Activated naive CD4-positive, alpha-beta T cell treated with anti-CD3 and anti-CD28 coated beads for 36 hours (primary cell): ENCODE measurements around the gene KCNC4. TPM values are rescaled to one million over a fixed set of nuclear protein-coding genes. Genes with fewer than 3 reads are reported as not detected.

Experiments used
- CTCF ChIA-PET: fragments of 350-600 bp; sonication (Branson Sonifier 250); formaldehyde crosslinking; loops from one replicate; lab custom pipeline; 2021; ENCODE audit warnings: antibody characterized with exemption; lab: Charles Lee
- DNase-seq: peaks from one replicate; pipeline ENCODE4 v3.0.0-alpha.2; 2020
- H3K27ac Mint-ChIP-seq: one replicate; pipeline ENCODE4 v1.8.0; 2021; ENCODE audit warnings: mild to moderate bottlenecking, mixed read lengths
- H3K27me3 Mint-ChIP-seq: one replicate; pipeline ENCODE4 v1.8.0; 2021; ENCODE audit warnings: low read depth, mixed read lengths
- H3K36me3 Mint-ChIP-seq: one replicate; pipeline ENCODE4 v1.8.0; 2021; ENCODE audit warnings: low read depth, mixed read lengths
- H3K4me1 Mint-ChIP-seq: one replicate; pipeline ENCODE4 v1.8.0; 2021; ENCODE audit warnings: low read depth, mixed read lengths
- H3K4me3 Mint-ChIP-seq: one replicate; pipeline ENCODE4 v1.8.0; 2021; ENCODE audit warnings: mild to moderate bottlenecking, moderate library complexity, mixed read lengths
- H3K9me3 Mint-ChIP-seq: one replicate; pipeline ENCODE4 v1.8.0; 2021; ENCODE audit warnings: mixed read lengths
- intact Hi-C: fragments of 100-400 bp; cut with micrococcal nuclease; formaldehyde crosslinking; loops from one replicate; pipeline ENCODE4 v1.15.1; 2023
- total RNA-seq, 2 experiments: library from RNA; stranded (reverse); gene quantifications; one replicate each; pipeline ENCODE4 v1.2.3, GENCODE V29; 2021

KCNC4 gene
- total RNA-seq, 2 experiments from 2014 or later = 9.7 TPM

GRCh38 chr1:110214454-110215404, 4.6 kb downstream of the KCNC4 start:
- Mint-ChIP-seq H3K9me3 (no peaks in the 10 kb centered on the region), H3K27me3 (no peaks in the 10 kb centered on the region), H3K4me1 (peaks cover 43% of the 10 kb centered on the region), H3K4me3 (no peak overlapping the region), H3K36me3 (peaks cover 4% of the 10 kb centered on the region), H3K27ac (no peak overlapping the region)
- DNase-seq = no peak
- intact Hi-C loops = no loop called here
- CTCF ChIA-PET = interaction anchor here (1.4 to 3.2 kb wide), 4 partner anchors 8 to 98 kb away, joined by 3 to 13 read pairs (median 6); no protein-coding TSS in a partner anchor

- intact Hi-C loops = no loop called here
- Mint-ChIP-seq H3K36me3 (peaks cover 4% of the 10 kb centered on the region), H3K27ac (no peak overlapping the region), H3K4me3 (no peak overlapping the region), H3K4me1 (peaks cover 42% of the 10 kb centered on the region), H3K9me3 (no peaks in the 10 kb centered on the region), H3K27me3 (no peaks in the 10 kb centered on the region)
- CTCF ChIA-PET = interaction anchor here (1.1 to 3.2 kb wide), 4 partner anchors 9 to 97 kb away, joined by 3 to 13 read pairs (median 6); no protein-coding TSS in a partner anchor
- DNase-seq = no peak
Observed at GRCh38 chr1:110215621-110216515, 5.8 kb downstream of the KCNC4 start.

GRCh38 chr1:110216844-110217444, 6.8 kb downstream of the KCNC4 start:
- intact Hi-C loops = no loop called here
- Mint-ChIP-seq H3K9me3 (no peaks in the 10 kb centered on the region), H3K27me3 (no peaks in the 10 kb centered on the region), H3K4me1 (peaks cover 40% of the 10 kb centered on the region), H3K36me3 (peaks cover 4% of the 10 kb centered on the region), H3K27ac (no peak overlapping the region), H3K4me3 (no peak overlapping the region)
- CTCF ChIA-PET = interaction anchor here (1.0 to 3.2 kb wide), 3 partner anchors 10 to 96 kb away, joined by 4 to 13 read pairs (median 7); no protein-coding TSS in a partner anchor
- DNase-seq = peak; percentile 27

GRCh38 chr1:110218137-110218536, 8.0 kb downstream of the KCNC4 start:
- CTCF ChIA-PET = interaction anchor here (3.2 kb wide), 1 partner anchor 11 kb away, joined by 13 read pairs; no protein-coding TSS in a partner anchor
- H3K36me3 Mint-ChIP-seq = no peaks in the 10 kb centered on the region
- H3K4me1 Mint-ChIP-seq = peaks cover 33% of the 10 kb centered on the region
- no peaks in the 10 kb centered on the region for H3K27me3 Mint-ChIP-seq
- no peak overlapping the region for H3K4me3 Mint-ChIP-seq
- H3K27ac Mint-ChIP-seq = no peak overlapping the region
- H3K9me3 Mint-ChIP-seq = no peaks in the 10 kb centered on the region
- no peak for DNase-seq
- intact Hi-C loops = no loop called here

- peaks cover 4% of the 10 kb centered on the region for H3K36me3 Mint-ChIP-seq
- H3K27ac Mint-ChIP-seq = no peak overlapping the region
- intact Hi-C loops = no loop called here
- H3K4me3 Mint-ChIP-seq = no peak overlapping the region
- no peak for DNase-seq
- H3K4me1 Mint-ChIP-seq = peaks cover 27% of the 10 kb centered on the region
- H3K9me3 Mint-ChIP-seq = no peaks in the 10 kb centered on the region
- no peaks in the 10 kb centered on the region for H3K27me3 Mint-ChIP-seq
- CTCF ChIA-PET = interaction anchor here (0.5 to 2.4 kb wide), 3 partner anchors 11 to 188 kb away, joined by 3 to 9 read pairs (median 4); no protein-coding TSS in a partner anchor
Observed at GRCh38 chr1:110218739-110219138, 8.6 kb downstream of the KCNC4 start.

- CTCF ChIA-PET = interaction anchor here (1.0 to 2.4 kb wide), 2 partner anchors 12 to 119 kb away, joined by 4 to 9 read pairs; partner anchors contain the start of gene RBM15
- peaks cover 21% of the 10 kb centered on the region for H3K4me1 Mint-ChIP-seq
- intact Hi-C loops = no loop called here
Observed at GRCh38 chr1:110220324-110220723, 10.2 kb downstream of the KCNC4 start.

GRCh38 chr1:110221119-110221518, 11.0 kb downstream of the KCNC4 start:
- peaks cover 9% of the 10 kb centered on the region for H3K36me3 Mint-ChIP-seq
- intact Hi-C loops = no loop called here
- H3K27ac Mint-ChIP-seq = no peak overlapping the region
- no peaks in the 10 kb centered on the region for H3K27me3 Mint-ChIP-seq
- H3K4me1 Mint-ChIP-seq = peaks cover 20% of the 10 kb centered on the region
- CTCF ChIA-PET = no interaction called here
- no peak overlapping the region for H3K4me3 Mint-ChIP-seq
- H3K9me3 Mint-ChIP-seq = no peaks in the 10 kb centered on the region
- no peak for DNase-seq

More at GRCh38 chr1:110220324-110220723, 10.2 kb downstream of the KCNC4 start:
- H3K27ac Mint-ChIP-seq = no peak overlapping the region
- no peak for DNase-seq
- H3K9me3 Mint-ChIP-seq = no peaks in the 10 kb centered on the region
- H3K27me3 Mint-ChIP-seq = no peaks in the 10 kb centered on the region
- peaks cover 9% of the 10 kb centered on the region for H3K36me3 Mint-ChIP-seq
- H3K4me3 Mint-ChIP-seq = no peak overlapping the region

GRCh38 chr1:110223127-110223526, 13.0 kb downstream of the KCNC4 start:
- no peak overlapping the region for H3K4me3 Mint-ChIP-seq
- no peak overlapping the region for H3K27ac Mint-ChIP-seq
- no peak for DNase-seq
- intact Hi-C loops = no loop called here
- CTCF ChIA-PET = interaction anchor here (1.5 kb wide), 1 partner anchor 26 kb away, joined by 3 read pairs; no protein-coding TSS in a partner anchor
- H3K36me3 Mint-ChIP-seq = peaks cover 9% of the 10 kb centered on the region
- peaks cover 3% of the 10 kb centered on the region for H3K4me1 Mint-ChIP-seq
- H3K9me3 Mint-ChIP-seq = no peaks in the 10 kb centered on the region
- H3K27me3 Mint-ChIP-seq = no peaks in the 10 kb centered on the region

- CTCF ChIA-PET = no interaction called here
- peaks cover 9% of the 10 kb centered on the region for H3K36me3 Mint-ChIP-seq
- no peak for DNase-seq
- no peak overlapping the region for H3K4me3 Mint-ChIP-seq
- H3K4me1 Mint-ChIP-seq = no peaks in the 10 kb centered on the region
- no peaks in the 10 kb centered on the region for H3K9me3 Mint-ChIP-seq
- H3K27me3 Mint-ChIP-seq = no peaks in the 10 kb centered on the region
- intact Hi-C loops = no loop called here
- H3K27ac Mint-ChIP-seq = no peak overlapping the region
Observed at GRCh38 chr1:110223581-110223980, 13.5 kb downstream of the KCNC4 start.

GRCh38 chr1:110224240-110224995, 14.3 kb downstream of the KCNC4 start:
- Mint-ChIP-seq H3K27me3 (no peaks in the 10 kb centered on the region), H3K4me1 (no peaks in the 10 kb centered on the region), H3K27ac (no peak overlapping the region), H3K9me3 (no peaks in the 10 kb centered on the region), H3K36me3 (peaks cover 11% of the 10 kb centered on the region), H3K4me3 (no peak overlapping the region)
- DNase-seq = no peak
- CTCF ChIA-PET = interaction anchor here (0.8 to 1.3 kb wide), 2 partner anchors 17 to 88 kb away, joined by 3 to 6 read pairs; no protein-coding TSS in a partner anchor
- intact Hi-C loops = no loop called here

GRCh38 chr1:110225212-110225611, 15.1 kb downstream of the KCNC4 start:
- intact Hi-C loops = no loop called here
- DNase-seq = no peak
- Mint-ChIP-seq H3K27ac (no peak overlapping the region), H3K27me3 (no peaks in the 10 kb centered on the region), H3K9me3 (no peaks in the 10 kb centered on the region), H3K4me3 (no peak overlapping the region), H3K4me1 (no peaks in the 10 kb centered on the region), H3K36me3 (peaks cover 11% of the 10 kb centered on the region)
- CTCF ChIA-PET = interaction anchor here (1.3 kb wide), 1 partner anchor 17 kb away, joined by 6 read pairs; no protein-coding TSS in a partner anchor
